H1 (cell line): ENCODE results near the gene MOCS1. TPM values are rescaled to one million over a fixed set of nuclear protein-coding genes. Genes with fewer than 3 reads are reported as not detected.

ENCODE experiments used
- CTCF ChIA-PET: fragments of 300-600 bp; sonication (Branson Sonifier 250); formaldehyde crosslinking; loops from one replicate; lab custom pipeline; 2021; ENCODE audit not compliant: partially characterized antibody; lab: Charles Lee
- POLR2A ChIA-PET: fragments of 300-600 bp; sonication (Branson Sonifier 250); formaldehyde crosslinking; loops from one replicate; lab custom pipeline; 2021; ENCODE audit warnings: inconsistent platforms; ENCODE audit not compliant: partially characterized antibody; lab: Charles Lee
- DNase-seq, 2 experiments: peaks; one replicate each; pipeline versions ENCODE4 v3.0.0 to v3.0.0-alpha.2; 2010 to 2022; ENCODE audit warnings: low spot score in 2 of 2, low read depth in 1 of 2, mixed read lengths in 1 of 2
- FAIRE-seq: peaks from 2 replicates; lab custom pipeline; 2011; peaks lifted over from hg19 to GRCh38; lab: Jason Lieb, UNC
- H2AFZ ChIP-seq: 2 replicates; pipeline ENCODE4 v1.8.1; 2012; ENCODE audit warnings: low read length, inconsistent platforms
- H2AK5ac ChIP-seq: 2 replicates; pipeline ENCODE4 v1.6.1; 2013; ENCODE audit warnings: low read depth, low read length
- H2BK120ac ChIP-seq: replicated peaks from 2 replicates; pipeline ENCODE3; 2013; ENCODE audit warnings: low read depth, low read length, inconsistent platforms
- H2BK12ac ChIP-seq: 2 replicates; pipeline ENCODE4 v1.6.1; 2013; ENCODE audit warnings: low read depth, low read length
- H2BK15ac ChIP-seq: 2 replicates; pipeline ENCODE4 v1.6.1; 2013; ENCODE audit warnings: low read length
- H2BK20ac ChIP-seq: 2 replicates; pipeline ENCODE4 v1.6.1; 2013; ENCODE audit warnings: low read length
- H2BK5ac ChIP-seq: 2 replicates; pipeline ENCODE4 v1.6.1; 2013; ENCODE audit warnings: low read depth, low read length
- H3K14ac ChIP-seq: 2 replicates; pipeline ENCODE4 v1.6.1; 2013; ENCODE audit warnings: inconsistent platforms; ENCODE audit not compliant: insufficient read length
- H3K18ac ChIP-seq: 2 replicates; pipeline ENCODE4 v1.6.1; 2013; ENCODE audit warnings: low read length; ENCODE audit errors: extremely low read depth
- H3K23ac ChIP-seq: 2 replicates; pipeline ENCODE4 v1.6.1; 2013; ENCODE audit warnings: inconsistent platforms; ENCODE audit not compliant: insufficient read length
- H3K23me2 ChIP-seq: 2 replicates; pipeline ENCODE4 v1.6.1; 2013; ENCODE audit warnings: low read depth, low read length
- H3K27ac ChIP-seq: 2 replicates; pipeline ENCODE4 v1.6.1; 2011; ENCODE audit warnings: low read depth, low read length, inconsistent platforms
- H3K27me3 ChIP-seq, 4 experiments: replicated peaks in 1 of 4; 1 replicate in 1 of 4; 2 replicates in 3 of 4; pipeline versions ENCODE4 v1.6.1 to v1.8.1; 2011 to 2013; ENCODE audit warnings: low read length in 3 of 4, mild to moderate bottlenecking in 3 of 4, inconsistent platforms in 2 of 4, mixed read lengths in 2 of 4, moderate library complexity in 1 of 4; ENCODE audit not compliant: control insufficient read depth in 3 of 4, insufficient read depth in 3 of 4; ENCODE audit errors: extremely low read depth in 1 of 4
- H3K36me3 ChIP-seq, 4 experiments: 2 replicates each; pipeline versions ENCODE4 v1.6.1 to v1.8.1; 2011 to 2013; ENCODE audit warnings: mild to moderate bottlenecking in 4 of 4, low read length in 3 of 4, moderate library complexity in 2 of 4, control low read depth in 1 of 4, inconsistent platforms in 1 of 4; ENCODE audit not compliant: insufficient read depth in 4 of 4, control insufficient read depth in 2 of 4
- H3K4ac ChIP-seq: replicated peaks from 2 replicates; pipeline ENCODE3; 2013; ENCODE audit warnings: low read length, low read depth, mixed read lengths, inconsistent platforms; ENCODE audit not compliant: insufficient read length
- H3K4me1 ChIP-seq, 4 experiments: replicated peaks in 1 of 4; 1 replicate in 1 of 4; 2 replicates in 3 of 4; pipeline versions ENCODE4 v1.6.1 to v1.8.1; 2011 to 2013; ENCODE audit warnings: low read length in 3 of 4, inconsistent platforms in 2 of 4, mixed read lengths in 1 of 4; ENCODE audit not compliant: insufficient read depth in 4 of 4, control insufficient read depth in 3 of 4
- H3K4me2 ChIP-seq, 2 experiments: 2 replicates each; pipeline versions ENCODE4 v1.6.1 to v1.8.1; 2011 to 2013; ENCODE audit warnings: low read depth in 2 of 2, low read length in 2 of 2, control low read depth in 1 of 2, inconsistent platforms in 1 of 2, mild to moderate bottlenecking in 1 of 2; ENCODE audit not compliant: insufficient read depth in 1 of 2
- H3K4me3 ChIP-seq, 4 experiments: fragments of 200-600, 300-600 bp in 1 of 4; sonication (generic), shearing (Covaris generic), sonication (Bioruptor Twin) in 1 of 4; 2 replicates each; pipeline versions ENCODE4 v1.5.1 to v1.8.1; 2011 to 2016; ENCODE audit warnings: low read length in 4 of 4, low read depth in 3 of 4, control low read depth in 2 of 4, inconsistent platforms in 2 of 4, mild to moderate bottlenecking in 2 of 4, mixed read lengths in 1 of 4, moderate library complexity in 1 of 4; ENCODE audit not compliant: insufficient read depth in 2 of 4; ENCODE audit errors: extremely low read depth in 1 of 4
- H3K56ac ChIP-seq: replicated peaks from 2 replicates; pipeline ENCODE3; 2013; ENCODE audit warnings: low read depth, mild to moderate bottlenecking, mixed read lengths, low read length, inconsistent platforms; ENCODE audit not compliant: insufficient read length
- H3K79me1 ChIP-seq: 2 replicates; pipeline ENCODE4 v1.6.1; 2013; ENCODE audit warnings: low read depth, low read length, control low read depth
- H3K79me2 ChIP-seq, 2 experiments: 2 replicates each; pipeline versions ENCODE4 v1.6.1 to v1.8.1; 2012 to 2013; ENCODE audit warnings: low read length in 2 of 2, mild to moderate bottlenecking in 2 of 2, inconsistent platforms in 1 of 2; ENCODE audit not compliant: insufficient read depth in 2 of 2, control insufficient read depth in 1 of 2
- H3K9ac ChIP-seq, 4 experiments: replicated peaks in 1 of 4; 1 replicate in 1 of 4; 2 replicates in 3 of 4; pipeline versions ENCODE4 v1.6.1 to v1.8.1; 2011 to 2013; ENCODE audit warnings: low read depth in 3 of 4, low read length in 3 of 4, control low read depth in 2 of 4, mild to moderate bottlenecking in 2 of 4, moderate library complexity in 2 of 4, inconsistent platforms in 1 of 4; ENCODE audit errors: extremely low read depth in 1 of 4
- H3K9me3 ChIP-seq, 2 experiments: 2 replicates each; pipeline versions ENCODE4 v1.6.1 to v1.8.1; 2012 to 2013; ENCODE audit warnings: mild to moderate bottlenecking in 2 of 2, moderate library complexity in 2 of 2, control low read depth in 1 of 2, inconsistent platforms in 1 of 2, low read depth in 1 of 2, low read length in 1 of 2, mixed read lengths in 1 of 2; ENCODE audit not compliant: insufficient read depth in 2 of 2
- H4K20me1 ChIP-seq, 2 experiments: replicated peaks in 1 of 2; 2 replicates each; pipeline versions ENCODE3 to v1.8.1; 2011 to 2013; ENCODE audit warnings: inconsistent platforms in 2 of 2, low read length in 2 of 2, mild to moderate bottlenecking in 1 of 2; ENCODE audit not compliant: insufficient read depth in 2 of 2, control insufficient read depth in 1 of 2
- H4K5ac ChIP-seq: 2 replicates; pipeline ENCODE4 v1.6.1; 2013; ENCODE audit warnings: low read length, low read depth, mixed read lengths, inconsistent platforms; ENCODE audit not compliant: insufficient read length
- H4K8ac ChIP-seq: 2 replicates; pipeline ENCODE4 v1.8.0; 2013; ENCODE audit warnings: mild to moderate bottlenecking, moderate library complexity, low read length, inconsistent platforms; ENCODE audit not compliant: insufficient read depth; ENCODE audit errors: extremely low read depth
- H4K91ac ChIP-seq: replicated peaks from 2 replicates; pipeline ENCODE3; 2013; ENCODE audit warnings: low read length, mixed read lengths, inconsistent platforms; ENCODE audit not compliant: insufficient read length
- USF2 ChIP-seq: IDR thresholded peaks from 2 replicates; pipeline ENCODE4 v1.6.1; 2011; ENCODE audit warnings: low read length, improper control_type of control experiment
- WGBS, 2 experiments: shearing (Covaris generic) in 1 of 2; methylation state at CpG; one replicate each; pipeline versions ENCODE4 v1.1.6 to v1.1.7; 2013 to 2015; ENCODE audit warnings: low lambda C conversion rate in 2 of 2, mixed read lengths in 2 of 2, inconsistent platforms in 1 of 2, low coverage in 1 of 2, missing lambda C conversion rate in 1 of 2; ENCODE audit not compliant: insufficient replicate concordance in 2 of 2, insufficient coverage in 1 of 2, insufficient read length in 1 of 2; ENCODE audit errors: extremely low coverage in 1 of 2, missing lambda C conversion rate in 1 of 2; 5-methylcytosine and 5-hydroxymethylcytosine counted together
- polyA plus RNA-seq, 7 experiments: library from polyadenylated mRNA; depleted of rRNA in 3 of 7; stranded (reverse) in 5 of 7; unstranded in 2 of 7; fragments of >200 nt in 5 of 7; fragments of 200-250 nt in 2 of 7; gene quantifications; 1 replicate in 5 of 7; 2 replicates in 1 of 7; 4 replicates in 1 of 7; pipeline versions ENCODE4 v1.2.1 to v1.2.3, GENCODE V29; 2011 to 2013; ENCODE audit warnings: missing spikeins in 2 of 7, mixed read lengths in 2 of 7
- total RNA-seq: library from RNA; stranded (reverse); fragmentation: NEBNext Ultra II Directional; extraction: Animal tissue kit (Norgen Biotek cat#: 25700); gene quantifications from 2 replicates; pipeline ENCODE4 v1.2.1, GENCODE V29; 2021

Gene MOCS1
- total and polyA plus RNA-seq, 2 of the 8 experiments (the other 6 are each of a cell fraction or from before 2014, with no cell fraction given), result 13.4 to 19.7 TPM

- 79% methylated on average over 3 of the region's 3 CpGs; no CpG with 5 or more reads in 1 of the 2 experiments for WGBS, 2 experiments
- no peak for TF ChIP-seq USF2
Measured at GRCh38 chr6:39979461-39980328, 45.4 kb upstream of the MOCS1 start.

More at GRCh38 chr6:39979461-39980328, 45.4 kb upstream of the MOCS1 start:
- H3K23me2 ChIP-seq, result no peaks in the 10 kb centered on the region
- H3K4me2 ChIP-seq, result no peak overlapping the region
- peaks cover 0 to 6% (median 2%) of the 10 kb centered on the region in 4 experiments; a peak in 2 of 7 replicates for H3K4me1 ChIP-seq
- no peak overlapping the region for H3K18ac ChIP-seq
- H3K79me1 ChIP-seq, result no peaks in the 10 kb centered on the region
- no peak overlapping the region for H2BK5ac ChIP-seq
- H3K23ac ChIP-seq, result no peak overlapping the region
- no peak overlapping the region for H2BK20ac ChIP-seq
- FAIRE-seq, result no peak
- H4K8ac ChIP-seq, result no peak overlapping the region
- ChIA-PET POLR2A (no interaction called here), CTCF (interaction anchor here (0.7 to 4.1 kb wide), 10 partner anchors 10 to 632 kb away, joined by 3 to 24 read pairs (median 4); no protein-coding TSS in a partner anchor)
- no peak for DNase-seq
- no peak overlapping the region for H4K91ac ChIP-seq
- no peak overlapping the region for H3K27ac ChIP-seq
- no peak overlapping the region for H2AK5ac ChIP-seq
- H3K27me3 ChIP-seq, result no peaks in the 10 kb centered on the region
- H2BK12ac ChIP-seq, result no peak overlapping the region
- H3K4me3 ChIP-seq, result no peak overlapping the region
- no peak overlapping the region for H2BK15ac ChIP-seq
- no peaks in the 10 kb centered on the region for H4K20me1 ChIP-seq
- no peak overlapping the region for H3K14ac ChIP-seq
- no peak overlapping the region for H2BK120ac ChIP-seq
- H3K9me3 ChIP-seq, result no peaks in the 10 kb centered on the region
- no peak overlapping the region for H3K9ac ChIP-seq
- H3K36me3 ChIP-seq, result no peaks in the 10 kb centered on the region
- no peaks in the 10 kb centered on the region for H3K79me2 ChIP-seq
- no peak overlapping the region for H2AFZ ChIP-seq
- no peak overlapping the region for H4K5ac ChIP-seq
- no peak overlapping the region for H3K4ac ChIP-seq
- H3K56ac ChIP-seq, result no peak overlapping the region
